Osteoblast (primary cell): Measurements from ENCODE around the gene PHETA1. TPM values are rescaled to one million over a fixed set of nuclear protein-coding genes. Genes with fewer than 3 reads are reported as not detected.

Experiments used
- DNase-seq: peaks from one replicate; pipeline ENCODE4 v3.0.0; 2011; ENCODE audit warnings: low spot score, mixed read lengths; ENCODE audit not compliant: insufficient read length; ENCODE audit errors: missing footprints
- H2AFZ ChIP-seq: 2 replicates; pipeline ENCODE4 v1.6.0; 2011; ENCODE audit warnings: mild to moderate bottlenecking, low read length
- H3K27ac ChIP-seq: 2 replicates; pipeline ENCODE4 v1.5.1; 2011; ENCODE audit warnings: mild to moderate bottlenecking, low read depth, low read length, moderate library complexity
- H3K27me3 ChIP-seq: 2 replicates; pipeline ENCODE4 v1.6.0; 2012; ENCODE audit warnings: mild to moderate bottlenecking, control low read depth, inconsistent platforms, low read length, moderate library complexity; ENCODE audit not compliant: insufficient read depth
- H3K36me3 ChIP-seq: 2 replicates; pipeline ENCODE4 v1.5.1; 2011; ENCODE audit warnings: mild to moderate bottlenecking, low read length, control low read depth, moderate library complexity; ENCODE audit not compliant: insufficient read depth
- H3K4me1 ChIP-seq: 2 replicates; pipeline ENCODE4 v1.5.1; 2011; ENCODE audit warnings: mild to moderate bottlenecking, low read length, control low read depth, moderate library complexity; ENCODE audit not compliant: insufficient read depth
- H3K4me2 ChIP-seq: 2 replicates; pipeline ENCODE4 v1.6.0; 2011; ENCODE audit warnings: mild to moderate bottlenecking, low read length; ENCODE audit not compliant: insufficient read depth
- H3K4me3 ChIP-seq: fragments of 200-600 bp; sonication (generic); 3 replicates; pipeline ENCODE4 v1.5.1; 2012; ENCODE audit warnings: mild to moderate bottlenecking, low read length, inconsistent platforms; ENCODE audit not compliant: insufficient read depth
- H3K79me2 ChIP-seq: 2 replicates; pipeline ENCODE4 v1.6.0; 2012; ENCODE audit warnings: mild to moderate bottlenecking, low read length, control low read depth, inconsistent platforms; ENCODE audit not compliant: insufficient read depth
- H3K9me3 ChIP-seq: 2 replicates; pipeline ENCODE4 v1.5.1; 2011; ENCODE audit warnings: low read depth, low read length, control low read depth
- H4K20me1 ChIP-seq: 2 replicates; pipeline ENCODE4 v1.6.0; 2012; ENCODE audit warnings: mild to moderate bottlenecking, low read length, control low read depth; ENCODE audit not compliant: insufficient read depth
- CTCF ChIP-seq: IDR thresholded peaks from 2 replicates; pipeline ENCODE4 v1.5.1; 2011; ENCODE audit warnings: mild to moderate bottlenecking, low read depth, low read length, moderate library complexity; ENCODE audit errors: extremely low read depth
- small RNA-seq: library from RNA; depleted of rRNA; stranded (forward); fragments of <200 nt; gene quantifications from one replicate; pipeline ENCODE3, GENCODE V24; 2012
- total RNA-seq: library from RNA; depleted of rRNA; stranded (reverse); fragments of >200 nt; gene quantifications from 2 replicates; pipeline ENCODE4 v1.2.3, GENCODE V29; 2012

Gene PHETA1
- total RNA-seq, 1 donor: 8.3 TPM

GRCh38 chr12:111311011-111311410 is 57.9 kb downstream of the PHETA1 start:
- Histone ChIP-seq H2AFZ (no peak overlapping the region), H3K36me3 (no peaks in the 10 kb centered on the region), H3K27me3 (no peaks in the 10 kb centered on the region), H3K27ac (no peak overlapping the region), H3K4me1 (no peaks in the 10 kb centered on the region), H4K20me1 (no peaks in the 10 kb centered on the region), H3K4me2 (no peak overlapping the region), H3K9me3 (no peaks in the 10 kb centered on the region), H3K79me2 (no peaks in the 10 kb centered on the region), H3K4me3 (no peak overlapping the region)
- peak; percentile 25 for DNase-seq
- TF ChIP-seq CTCF: no peak

Small RNAs within 50 kb of the gene (small RNA-seq; reads per million reads assigned to genes)
- gene RNA5SP373: not detected

Other genes with a start within 250 kb of the PHETA1 start
- 32.4 and 51.4 TPM in 2 replicates for gene SH2B3, start 36.8 kb upstream of the PHETA1 start, total RNA-seq
- 39.4 and 51.9 TPM in 2 replicates for gene ATXN2, start 230.2 kb upstream of the PHETA1 start, total RNA-seq